Thyroid gland (tissue), 4 donors: Measurements from ENCODE around the gene CTDP1. TPM values are rescaled to one million over a fixed set of nuclear protein-coding genes. Genes with fewer than 3 reads are reported as not detected.
A peak's percentile ranks its signal among the peaks of the same experiment; 100 is the strongest.

Experiments used
- DNase-seq, 2 donors: peaks; one replicate each; pipeline ENCODE4 v3.0.0-alpha.2; 2019
- H3K27ac ChIP-seq, 3 donors: fragments of 200-600 bp; sonication (generic); 1 replicate in 2 of 3; 2 replicates in 1 of 3; pipeline ENCODE4 v1.5.1; 2016 to 2019; ENCODE audit warnings: mild to moderate bottlenecking in 1 of 3, moderate library complexity in 1 of 3
- H3K27me3 ChIP-seq: fragments of 200-600 bp; sonication (generic); one replicate; pipeline ENCODE4 v1.5.1; 2019
- H3K36me3 ChIP-seq, 2 donors: fragments of 200-600 bp; sonication (generic); one replicate each; pipeline ENCODE4 v1.5.1; 2016 to 2019
- H3K4me1 ChIP-seq, 2 donors: fragments of 200-600 bp; sonication (generic); one replicate each; pipeline ENCODE4 v1.5.1; 2017 to 2019
- H3K4me3 ChIP-seq, 3 donors: fragments of 200-600 bp; sonication (generic); replicated peaks in 1 of 3; 1 replicate in 2 of 3; 2 replicates in 1 of 3; pipeline ENCODE4 v1.5.1; 2016; ENCODE audit warnings: mild to moderate bottlenecking in 1 of 3
- H3K9me3 ChIP-seq: fragments of 200-600 bp; sonication (generic); one replicate; pipeline ENCODE4 v1.5.1; 2017
- POLR2A ChIP-seq, 2 donors: fragments of 450-650 bp; IDR thresholded peaks; one replicate each; pipeline ENCODE4 v1.6.1; 2017; ENCODE audit warnings: antibody characterized with exemption in 2 of 2, mild to moderate bottlenecking in 2 of 2, moderate library complexity in 1 of 2
- WGBS, 2 donors: methylation state at CpG; one replicate each; pipeline ENCODE4 v1.1.5; 2017; 5-methylcytosine and 5-hydroxymethylcytosine counted together
- intact Hi-C: fragments of 100-400 bp; cut with DNase I; formaldehyde crosslinking; loops from one replicate; pipeline ENCODE4 v1.15.1; 2023
- total RNA-seq, 4 donors: library from RNA; depleted of rRNA; stranded (reverse); fragments of >200 nt; gene quantifications; one replicate each; pipeline ENCODE4 v1.2.3, GENCODE V29; 2016
- TF ChIP-seq, protein P1 (sequence below), 6 experiments: fragments of 200-600 bp in 3 of 6; fragments of 450-650 bp in 3 of 6; sonication (generic) in 3 of 6; IDR thresholded peaks; one replicate each; pipeline ENCODE4 v1.5.1; 2016 to 2019; ENCODE audit warnings: antibody characterized with exemption in 6 of 6, mild to moderate bottlenecking in 2 of 6, inconsistent platforms in 1 of 6, moderate library complexity in 1 of 6

The CTDP1 gene
- total RNA-seq, 4 donors from 2014 or later: 18.5 to 23.6 (median 20.9) TPM

- DNase-seq: no peak
- WGBS, 2 donors: 80 to 83% methylated on average over 3 of the region's 3 CpGs
- Histone ChIP-seq H3K27me3 (no peaks in the 10 kb centered on the region), H3K4me1 (peaks cover 6 to 7% of the 10 kb centered on the region in 2 donors), H3K36me3 (no peaks in the 10 kb centered on the region), H3K27ac (no peak overlapping the region), H3K9me3 (no peaks in the 10 kb centered on the region), H3K4me3 (no peak overlapping the region)
- TF ChIP-seq, protein P1, sequence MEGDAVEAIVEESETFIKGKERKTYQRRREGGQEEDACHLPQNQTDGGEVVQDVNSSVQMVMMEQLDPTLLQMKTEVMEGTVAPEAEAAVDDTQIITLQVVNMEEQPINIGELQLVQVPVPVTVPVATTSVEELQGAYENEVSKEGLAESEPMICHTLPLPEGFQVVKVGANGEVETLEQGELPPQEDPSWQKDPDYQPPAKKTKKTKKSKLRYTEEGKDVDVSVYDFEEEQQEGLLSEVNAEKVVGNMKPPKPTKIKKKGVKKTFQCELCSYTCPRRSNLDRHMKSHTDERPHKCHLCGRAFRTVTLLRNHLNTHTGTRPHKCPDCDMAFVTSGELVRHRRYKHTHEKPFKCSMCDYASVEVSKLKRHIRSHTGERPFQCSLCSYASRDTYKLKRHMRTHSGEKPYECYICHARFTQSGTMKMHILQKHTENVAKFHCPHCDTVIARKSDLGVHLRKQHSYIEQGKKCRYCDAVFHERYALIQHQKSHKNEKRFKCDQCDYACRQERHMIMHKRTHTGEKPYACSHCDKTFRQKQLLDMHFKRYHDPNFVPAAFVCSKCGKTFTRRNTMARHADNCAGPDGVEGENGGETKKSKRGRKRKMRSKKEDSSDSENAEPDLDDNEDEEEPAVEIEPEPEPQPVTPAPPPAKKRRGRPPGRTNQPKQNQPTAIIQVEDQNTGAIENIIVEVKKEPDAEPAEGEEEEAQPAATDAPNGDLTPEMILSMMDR (IDR thresholded peaks at IDR 0.05): no peak
- TF ChIP-seq POLR2A (IDR thresholded peaks at IDR 0.05): no peak
- intact Hi-C loops: no loop called here
Observed at GRCh38 chr18:79664525-79665125, 15.0 kb upstream of the CTDP1 start.

DNA sequence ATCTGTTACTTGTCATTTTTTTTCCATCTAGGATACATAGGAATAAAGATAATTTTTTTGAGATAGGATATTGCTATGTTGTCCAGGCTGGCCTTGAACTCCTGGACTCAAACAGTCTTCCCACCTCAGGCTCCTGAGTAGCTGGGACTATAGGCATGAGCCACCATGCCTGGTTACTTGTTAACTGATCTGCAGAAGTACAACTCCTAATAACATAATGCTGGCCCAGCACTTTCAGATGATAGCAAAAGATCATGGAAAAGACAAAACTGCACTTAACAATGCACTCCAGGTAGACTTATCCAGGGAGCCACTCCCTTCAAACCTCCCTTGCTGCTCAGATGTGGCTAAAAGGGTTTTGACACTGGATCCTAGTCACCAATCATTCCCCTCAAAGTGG lies 11.4 kb upstream of the CTDP1 start:
- H3K27ac ChIP-seq: no peak overlapping the region
- DNase-seq: no peak
- no peaks in the 10 kb centered on the region for H3K27me3 ChIP-seq
- no peaks in the 10 kb centered on the region for H3K9me3 ChIP-seq
- H3K36me3 ChIP-seq: no peaks in the 10 kb centered on the region
- intact Hi-C loops: no loop called here
- TF ChIP-seq, protein P1 (IDR thresholded peaks at IDR 0.05): no peak
- H3K4me1 ChIP-seq: no peaks in the 10 kb centered on the region
- no peak overlapping the region for H3K4me3 ChIP-seq

DNA sequence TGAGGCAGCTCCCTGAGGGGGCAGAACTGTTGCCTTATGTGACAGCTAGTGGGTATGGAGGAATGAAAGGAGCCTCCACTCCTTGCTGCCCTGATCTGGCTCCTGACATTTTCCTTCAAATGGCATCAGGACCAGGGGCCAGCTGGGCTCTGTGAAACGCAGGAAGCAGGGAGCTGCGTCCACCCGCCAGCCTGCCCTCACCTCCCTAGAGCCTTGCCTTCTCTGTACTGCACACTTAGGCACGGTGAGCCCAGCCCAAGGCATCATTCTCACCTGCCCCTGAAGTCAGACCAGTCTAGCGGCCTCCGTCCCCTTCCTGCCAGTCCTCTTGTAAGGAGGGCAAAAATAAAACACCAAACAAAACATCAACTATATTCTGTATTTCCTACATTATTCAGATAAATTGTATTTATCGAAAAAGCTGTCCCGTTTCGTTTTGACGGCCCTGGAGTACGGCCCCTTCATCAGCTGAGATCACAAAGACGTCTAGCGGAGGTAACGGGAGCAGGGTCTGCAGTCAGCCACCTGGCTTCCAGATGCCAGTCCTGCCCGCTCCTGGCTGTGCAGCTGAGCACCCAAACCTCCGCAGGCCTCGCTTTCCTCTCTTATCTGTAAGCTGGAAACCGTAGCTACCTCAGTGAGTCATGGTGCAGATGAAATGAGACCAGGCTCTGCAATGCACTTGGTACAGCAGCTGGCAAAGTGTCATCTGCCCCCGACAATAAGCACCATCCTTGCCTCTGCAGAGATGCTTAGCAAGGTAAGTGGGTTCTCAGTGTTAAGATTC lies 6.9 kb upstream of the CTDP1 start:
- no peaks in the 10 kb centered on the region for H3K9me3 ChIP-seq
- TF ChIP-seq, protein P1 (IDR thresholded peaks at IDR 0.05): no peak
- TF ChIP-seq POLR2A (IDR thresholded peaks at IDR 0.05): no peak
- no peak for DNase-seq
- peaks cover 2 to 11% of the 10 kb centered on the region in 2 donors for H3K4me1 ChIP-seq
- intact Hi-C loops: no loop called here
- no peak overlapping the region for H3K27ac ChIP-seq
- WGBS, 2 donors: 92% methylated on average over 19 of the region's 19 CpGs
- H3K36me3 ChIP-seq: no peaks in the 10 kb centered on the region
- H3K4me3 ChIP-seq: no peak overlapping the region
- H3K27me3 ChIP-seq: no peaks in the 10 kb centered on the region

- H3K4me3 ChIP-seq: no peak overlapping the region
- TF ChIP-seq, protein P1 (IDR thresholded peaks at IDR 0.05): no peak
- no peak for TF ChIP-seq POLR2A (IDR thresholded peaks at IDR 0.05)
- no peak for DNase-seq
- H3K36me3 ChIP-seq: no peaks in the 10 kb centered on the region
- no peak overlapping the region for H3K27ac ChIP-seq
- intact Hi-C loops: no loop called here
- peaks cover 23 to 33% of the 10 kb centered on the region in 2 donors for H3K4me1 ChIP-seq
- H3K9me3 ChIP-seq: no peaks in the 10 kb centered on the region
- WGBS, 2 donors: 79 to 85% methylated on average over 6 of the region's 6 CpGs
- H3K27me3 ChIP-seq: no peaks in the 10 kb centered on the region
Observed at GRCh38 chr18:79677221-79677620, 2.4 kb upstream of the CTDP1 start.

DNA sequence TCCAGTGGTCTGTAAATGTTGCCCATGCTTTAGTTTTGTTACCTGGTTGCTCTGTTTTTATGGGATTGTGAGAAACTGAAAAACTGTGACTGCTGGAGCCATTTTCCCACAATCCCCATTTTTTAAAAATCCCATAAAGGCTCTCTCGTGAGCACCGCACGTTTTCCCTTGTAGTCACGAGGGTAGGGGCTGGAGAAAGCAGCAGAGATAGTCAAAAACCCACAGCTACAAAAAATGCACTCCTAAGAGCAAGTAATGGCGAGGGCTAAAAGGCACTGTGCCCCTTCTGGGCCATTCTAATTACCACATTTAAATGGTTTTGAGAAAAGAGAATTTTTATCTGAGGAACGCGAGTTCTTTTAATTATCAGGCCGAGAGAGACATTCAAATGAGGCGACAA lies 1.8 kb upstream of the CTDP1 start:
- Histone ChIP-seq H3K27me3 (no peaks in the 10 kb centered on the region), H3K4me3 (no peak overlapping the region), H3K9me3 (no peaks in the 10 kb centered on the region), H3K27ac (peak overlapping the region in 2 of 3 donors; percentile 99 to 100), H3K36me3 (no peaks in the 10 kb centered on the region), H3K4me1 (peaks cover 23 to 33% of the 10 kb centered on the region in 2 donors)
- intact Hi-C loops: no loop called here
- TF ChIP-seq, protein P1 (IDR thresholded peaks at IDR 0.05): no peak
- no peak for TF ChIP-seq POLR2A (IDR thresholded peaks at IDR 0.05)
- 88 to 89% methylated on average over 9 of the region's 9 CpGs for WGBS, 2 donors
- DNase-seq: no peak
